ENCODE data around the gene MKRN2.

Gene MKRN2

GRCh38 chr3:12585181-12585580 is 28.3 kb downstream of the MKRN2 start:
- TF ChIP-seq CTCF (IDR thresholded peaks at IDR 0.05; ENCODE audit: borderline replicate concordance, extremely low read depth, low read length, poor library complexity, severe bottlenecking) (no peak), EZH2 (IDR thresholded peaks at IDR 0.05; ENCODE audit: borderline replicate concordance, low read depth, low read length, severe bottlenecking) (no peak)
- H3K4me3 ChIP-seq (ENCODE audit: low read depth in 1 of 2, low read length in 2 of 2), result no peak overlapping the region
- no peak overlapping the region for H2AFZ ChIP-seq (ENCODE audit: low read depth, low read length)
- DNase-seq (no peak), ATAC-seq (ENCODE audit: insufficient read depth, low read depth) (no peak)
- H3K4me2 ChIP-seq (ENCODE audit: insufficient read depth, low read length), result no peak overlapping the region
- 0 out of 2 replicates have a peak, but pooled peaks cover 4% of the 10 kb centered on the region for H3K79me2 ChIP-seq (ENCODE audit: insufficient read depth, low read length)
- no peaks in the 10 kb centered on the region for H3K9me3 ChIP-seq (ENCODE audit: insufficient read depth, low read length, severe bottlenecking)
- H4K20me1 ChIP-seq (ENCODE audit: insufficient read depth, low read length), result peaks cover 10% of the 10 kb centered on the region; the same call in 1 of the 2 replicates
- peaks cover 94% of the 10 kb centered on the region for H3K36me3 ChIP-seq (ENCODE audit: insufficient read depth, low read length)
- H3K27me3 ChIP-seq (ENCODE audit: insufficient read depth, low read length, poor library complexity), result no peaks in the 10 kb centered on the region
- no peaks in the 10 kb centered on the region for H3K4me1 ChIP-seq (ENCODE audit: insufficient read depth, low read length)
- no peak overlapping the region for H3K9ac ChIP-seq (ENCODE audit: low read depth, low read length)
- H3K27ac ChIP-seq (ENCODE audit: low read length), result no peak overlapping the region

GRCh38 chr3:12585970-12586369 is 29.1 kb downstream of the MKRN2 start:
- H3K9me3 ChIP-seq (ENCODE audit: insufficient read depth, low read length, severe bottlenecking), result no peaks in the 10 kb centered on the region
- ATAC-seq (ENCODE audit: insufficient read depth, low read depth) (no peak), DNase-seq (no peak)
- no peak for TF ChIP-seq CTCF (IDR thresholded peaks at IDR 0.05; ENCODE audit: borderline replicate concordance, extremely low read depth, low read length, poor library complexity, severe bottlenecking)
- peaks cover 10% of the 10 kb centered on the region; the same call in 1 of the 2 replicates for H4K20me1 ChIP-seq (ENCODE audit: insufficient read depth, low read length)
- H3K36me3 ChIP-seq (ENCODE audit: insufficient read depth, low read length), result peaks cover 97% of the 10 kb centered on the region
- H2AFZ ChIP-seq (ENCODE audit: low read depth, low read length), result no peak overlapping the region
- no peak overlapping the region for H3K9ac ChIP-seq (ENCODE audit: low read depth, low read length)
- no peaks in the 10 kb centered on the region for H3K27me3 ChIP-seq (ENCODE audit: insufficient read depth, low read length, poor library complexity)
- H3K4me1 ChIP-seq (ENCODE audit: insufficient read depth, low read length), result no peaks in the 10 kb centered on the region
- no peak overlapping the region for H3K4me2 ChIP-seq (ENCODE audit: insufficient read depth, low read length)
- H3K4me3 ChIP-seq (ENCODE audit: low read depth in 1 of 2, low read length in 2 of 2), result no peak overlapping the region
- H3K27ac ChIP-seq (ENCODE audit: low read length), result no peak overlapping the region
- H3K79me2 ChIP-seq (ENCODE audit: insufficient read depth, low read length), result 0 out of 2 replicates have a peak, but pooled peaks cover 4% of the 10 kb centered on the region

GRCh38 chr3:12586403-12586802 is 29.5 kb downstream of the MKRN2 start:
- Histone ChIP-seq H3K36me3 (ENCODE audit: insufficient read depth, low read length) (peaks cover 97% of the 10 kb centered on the region), H4K20me1 (ENCODE audit: insufficient read depth, low read length) (peaks cover 7% of the 10 kb centered on the region; the same call in 1 of the 2 replicates)

More at GRCh38 chr3:12586403-12586802, 29.5 kb downstream of the MKRN2 start:
- H3K9me3 ChIP-seq (ENCODE audit: insufficient read depth, low read length, severe bottlenecking), result no peaks in the 10 kb centered on the region
- H3K9ac ChIP-seq (ENCODE audit: low read depth, low read length), result no peak overlapping the region
- ATAC-seq (ENCODE audit: insufficient read depth, low read depth), result no peak
- 0 out of 2 replicates have a peak, but pooled peaks cover 4% of the 10 kb centered on the region for H3K79me2 ChIP-seq (ENCODE audit: insufficient read depth, low read length)
- TF ChIP-seq CTCF (IDR thresholded peaks at IDR 0.05; ENCODE audit: borderline replicate concordance, extremely low read depth, low read length, poor library complexity, severe bottlenecking) (no peak), EZH2 (IDR thresholded peaks at IDR 0.05; ENCODE audit: borderline replicate concordance, low read depth, low read length, severe bottlenecking) (no peak)
- no peak for DNase-seq
- H3K27ac ChIP-seq (ENCODE audit: low read length), result no peak overlapping the region
- H3K4me1 ChIP-seq (ENCODE audit: insufficient read depth, low read length), result no peaks in the 10 kb centered on the region
- no peaks in the 10 kb centered on the region for H3K27me3 ChIP-seq (ENCODE audit: insufficient read depth, low read length, poor library complexity)
- no peak overlapping the region for H3K4me2 ChIP-seq (ENCODE audit: insufficient read depth, low read length)
- no peak overlapping the region for H2AFZ ChIP-seq (ENCODE audit: low read depth, low read length)
- H3K4me3 ChIP-seq (ENCODE audit: low read depth in 1 of 2, low read length in 2 of 2), result no peak overlapping the region
